LNCAP (cell line): ENCODE data around the gene DPYD.

ENCODE experiments used
- CTCF ChIP-seq: fragments of 450-650 bp; IDR thresholded peaks from 2 replicates; pipeline ENCODE4 v1.5.1; 2017; ENCODE audit warnings: mild to moderate bottlenecking

DPYD gene

DNA sequence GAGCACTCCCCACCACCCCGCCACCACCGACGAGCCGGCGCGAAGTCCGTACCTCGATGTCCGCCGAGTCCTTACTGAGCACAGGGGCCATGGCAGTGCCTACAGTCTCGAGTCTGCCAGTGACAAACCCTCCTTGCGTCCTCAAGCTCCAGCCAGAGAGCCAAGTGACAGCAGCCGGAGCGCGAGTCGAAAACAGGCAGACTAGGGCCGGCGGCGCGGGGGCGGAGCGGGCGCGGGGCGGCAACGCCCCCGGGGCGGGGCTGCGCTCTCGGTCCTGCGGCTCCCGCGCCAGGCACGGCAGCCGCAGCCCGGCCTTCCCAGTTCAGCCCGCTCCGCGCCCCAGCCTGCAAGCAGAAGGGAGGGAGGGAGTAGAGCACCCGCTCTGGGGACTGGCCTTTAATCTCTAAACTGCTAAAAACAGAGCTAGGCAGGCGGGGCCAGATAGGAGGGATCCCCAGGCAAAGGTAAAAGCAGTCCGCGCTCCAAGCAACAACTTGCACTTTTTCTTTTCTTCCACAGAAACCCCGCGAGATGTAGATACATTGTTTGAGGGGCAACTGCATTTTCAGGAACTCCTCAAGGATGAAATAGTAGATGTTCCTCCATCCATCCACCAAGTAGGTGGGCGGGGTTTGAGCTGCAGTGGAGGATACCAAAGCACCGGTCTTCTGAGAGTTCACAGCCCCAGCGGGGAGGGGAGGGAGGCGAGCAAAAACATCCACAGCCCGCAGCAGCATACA is at the start of gene DPYD:
Gene DPYD (minus strand): TSS at position 203 of the 740 bp plus-strand sequence. CDS start 112 bp downstream, at position 91.
- TF ChIP-seq CTCF = no peak

- TF ChIP-seq CTCF = no peak
Measured at GRCh38 chr1:97960470-97960869, 39.6 kb upstream of the DPYD start.

DNA sequence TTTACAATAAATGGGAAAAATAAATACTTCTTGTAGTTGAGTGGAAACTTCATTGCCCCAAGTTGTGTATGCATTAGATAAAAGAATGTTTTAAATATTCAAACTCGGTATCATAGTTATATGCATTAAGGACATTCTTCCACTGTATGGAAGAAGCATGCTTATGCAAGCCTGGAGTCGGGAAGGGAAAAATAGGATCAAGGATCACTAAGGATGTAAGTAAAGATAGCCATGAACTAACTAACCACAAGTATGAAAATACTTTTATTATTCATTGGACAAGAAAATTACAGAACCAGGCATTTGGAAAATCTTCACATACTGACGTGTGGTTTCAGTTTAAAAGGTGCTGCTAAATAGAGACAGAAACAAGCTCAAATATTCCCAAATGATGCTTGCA is 26.9 kb upstream of the DPYD start:
- TF ChIP-seq CTCF = no peak

- no peak for TF ChIP-seq CTCF
Measured at GRCh38 chr1:97943354-97943753, 22.5 kb upstream of the DPYD start.

- TF ChIP-seq CTCF = no peak
Measured at GRCh38 chr1:97942161-97943123, 21.6 kb upstream of the DPYD start.

GRCh38 chr1:97938285-97938642 is 17.4 kb upstream of the DPYD start:
- TF ChIP-seq CTCF = no peak

DNA sequence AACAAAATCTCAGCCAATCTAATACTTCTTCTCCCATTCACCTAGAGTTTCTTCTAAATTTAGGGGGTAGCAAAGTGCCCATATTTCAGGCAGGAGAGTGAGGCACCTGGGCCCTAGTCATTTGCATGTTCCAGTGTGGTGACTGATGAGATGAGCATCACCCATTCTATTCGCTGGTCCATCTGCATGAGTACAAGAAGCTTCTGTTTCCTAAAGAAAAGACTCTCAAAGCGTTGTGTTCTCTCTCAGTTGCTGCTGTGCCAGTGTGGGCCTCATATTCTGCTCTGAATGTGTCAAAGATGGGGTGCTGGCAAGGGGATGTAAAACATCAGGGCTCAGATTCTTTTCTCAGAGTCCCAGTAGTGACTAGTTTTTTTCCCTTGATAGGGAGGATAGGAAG is 16.1 kb upstream of the DPYD start:
- TF ChIP-seq CTCF = no peak
